HG03575 (cell line): ENCODE results near the gene MORN1.

Source experiments
- ATAC-seq: cut with Tn5 transposase; IDR thresholded peaks from one replicate; pipeline ENCODE4 v1.9.1; 2021; ENCODE audit not compliant: unreplicated experiment, insufficient number of reproducible peaks, low FRiP score; ENCODE audit errors: extremely low read depth

Gene MORN1

GRCh38 chr1:2315674-2316450 lies 75.5 kb downstream of the MORN1 start:
- ATAC-seq, result no peak

GRCh38 chr1:2314803-2315673 lies 76.3 kb downstream of the MORN1 start:
- no peak for ATAC-seq

- ATAC-seq, result no peak
Measured at GRCh38 chr1:2314273-2314802, 77.0 kb downstream of the MORN1 start.

GRCh38 chr1:2313651-2314261 lies 77.6 kb downstream of the MORN1 start:
- ATAC-seq, result no peak

- ATAC-seq, result no peak
Measured at GRCh38 chr1:2312515-2313301, 78.6 kb downstream of the MORN1 start.

GRCh38 chr1:2312160-2312514 lies 79.2 kb downstream of the MORN1 start:
- no peak for ATAC-seq

- no peak for ATAC-seq
Measured at GRCh38 chr1:2311184-2312032, 79.9 kb downstream of the MORN1 start.

- ATAC-seq, result no peak
Measured at GRCh38 chr1:2310332-2311183, 80.8 kb downstream of the MORN1 start.

GRCh38 chr1:2308844-2309243 lies 82.5 kb downstream of the MORN1 start:
- ATAC-seq, result no peak

- no peak for ATAC-seq
Measured at GRCh38 chr1:2307972-2308371, 83.4 kb downstream of the MORN1 start.

GRCh38 chr1:2307064-2307605 lies 84.2 kb downstream of the MORN1 start:
- ATAC-seq, result no peak

- ATAC-seq, result no peak
Measured at GRCh38 chr1:2306151-2306978, 85.0 kb downstream of the MORN1 start.

- ATAC-seq, result no peak
Measured at GRCh38 chr1:2304921-2305681, 86.3 kb downstream of the MORN1 start.

- ATAC-seq, result no peak
Measured at GRCh38 chr1:2304282-2304681, 87.1 kb downstream of the MORN1 start.

- ATAC-seq, result no peak
Measured at GRCh38 chr1:2303781-2304180, 87.6 kb downstream of the MORN1 start.
